ENCODE data around the gene SGMS2. TPM values are rescaled to one million over a fixed set of nuclear protein-coding genes. Genes with fewer than 3 reads are reported as not detected.

SGMS2 gene
- total and polyA plus RNA-seq, 5 donors, result 3.6 to 35.5 (median 23.3) TPM

DNA sequence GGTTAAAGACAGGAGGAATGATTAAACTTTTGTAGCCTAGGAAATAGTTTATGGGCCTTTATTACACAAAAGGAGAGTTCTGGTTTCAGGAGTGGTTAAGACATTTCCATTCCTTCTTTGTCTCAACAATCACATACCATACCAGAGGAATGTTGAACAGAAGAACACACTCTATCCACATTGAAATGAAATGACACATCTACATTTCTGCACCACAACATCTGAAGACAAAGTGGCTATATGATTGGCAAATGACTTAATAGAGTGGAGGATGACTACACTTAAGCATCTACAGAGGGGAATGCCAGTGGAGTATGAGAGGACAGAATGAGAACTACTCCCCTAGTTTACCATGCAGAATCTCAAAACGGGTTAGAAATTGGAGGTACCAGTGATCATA, 114.6 kb downstream of the SGMS2 start:
- Histone ChIP-seq H3K4me1 (ENCODE audit: control insufficient read depth, insufficient read depth, low read length) (no peaks in the 10 kb centered on the region), H3K27me3 (ENCODE audit: control insufficient read depth, insufficient read depth) (no peaks in the 10 kb centered on the region), H3K9me3 (ENCODE audit: control insufficient read depth, low read length) (no peaks in the 10 kb centered on the region), H3K27ac (ENCODE audit: low read length) (no peak overlapping the region), H3K4me3 (ENCODE audit: low read length) (no peak overlapping the region)
- intact Hi-C loops (cut with DNase I), result no loop called here
- no peak for DNase-seq
- no peak for ATAC-seq
- WGBS, result 91% methylated on average over 1 of the region's 1 CpG

DNA sequence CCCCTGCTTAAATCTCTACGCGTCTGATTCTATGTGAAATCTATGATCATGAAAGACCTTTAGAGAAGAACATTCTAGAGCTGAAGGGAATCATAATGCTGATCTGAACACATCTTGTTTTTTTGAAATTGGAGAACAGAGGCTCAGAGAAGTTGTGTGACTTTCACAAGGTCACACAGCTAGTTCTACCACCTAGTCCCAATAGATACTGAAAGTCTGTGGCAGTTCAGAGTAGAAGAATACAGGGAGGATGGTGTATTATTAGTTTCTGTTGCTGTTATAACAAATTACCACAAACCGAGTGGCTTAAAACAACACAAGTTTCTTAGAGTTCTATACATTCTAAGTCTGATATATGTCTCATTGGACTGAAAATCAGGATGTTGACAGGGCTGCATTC, 121.1 kb downstream of the SGMS2 start:
- intact Hi-C loops (cut with DNase I), result no loop called here
- Histone ChIP-seq H3K4me1 (ENCODE audit: control insufficient read depth, insufficient read depth, low read length) (no peaks in the 10 kb centered on the region), H3K4me3 (ENCODE audit: low read length) (no peak overlapping the region), H3K27me3 (ENCODE audit: control insufficient read depth, insufficient read depth) (no peaks in the 10 kb centered on the region), H3K27ac (ENCODE audit: low read length) (no peak overlapping the region), H3K9me3 (ENCODE audit: control insufficient read depth, low read length) (no peaks in the 10 kb centered on the region)
- DNase-seq (no peak), ATAC-seq (no peak)
- 93% methylated on average over 3 of the region's 3 CpGs for WGBS

DNA sequence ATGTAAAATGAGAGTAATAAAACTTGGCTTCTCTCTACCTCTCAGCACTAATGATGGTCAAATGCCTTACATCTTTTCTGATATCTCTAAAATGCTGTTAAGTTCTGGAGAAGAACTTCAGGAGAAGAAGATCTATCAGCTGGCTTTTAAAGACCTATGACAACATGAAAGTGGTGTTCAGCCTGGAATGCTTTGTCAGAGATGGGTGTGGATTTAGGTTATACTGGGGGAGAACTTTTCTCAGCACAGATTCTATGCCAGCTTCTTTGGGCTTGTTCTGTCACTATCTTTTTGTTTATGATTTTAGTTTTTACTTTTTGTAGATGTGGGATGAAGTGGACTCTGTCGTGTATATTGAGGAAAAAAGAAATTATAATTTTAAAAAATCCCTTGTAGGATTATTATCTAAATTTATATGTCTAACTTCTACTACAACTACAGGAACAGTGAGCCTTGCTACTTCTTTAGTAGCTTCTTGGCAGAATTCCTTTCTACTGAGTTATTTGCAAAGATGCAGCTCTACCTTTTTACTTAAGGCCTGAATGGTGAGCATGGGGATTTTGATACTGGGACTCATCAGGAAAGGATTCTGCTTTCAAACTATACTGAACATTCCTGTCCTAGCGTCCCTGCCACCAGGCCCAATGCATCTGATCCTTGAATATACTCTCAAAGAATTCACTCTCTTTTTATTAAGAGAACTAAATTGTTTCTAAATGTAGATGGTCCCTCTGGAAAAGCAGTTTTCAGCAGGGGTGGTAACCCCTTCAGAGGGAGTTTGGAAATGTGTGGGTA, 126.2 kb downstream of the SGMS2 start:
- 95% methylated on average over 2 of the region's 2 CpGs for WGBS
- H3K9me3 ChIP-seq (ENCODE audit: control insufficient read depth, low read length), result no peaks in the 10 kb centered on the region
- H3K4me1 ChIP-seq (ENCODE audit: control insufficient read depth, insufficient read depth, low read length), result no peaks in the 10 kb centered on the region
- intact Hi-C loops (cut with DNase I), result no loop called here
- DNase-seq (no peak), ATAC-seq (no peak)
- H3K4me3 ChIP-seq (ENCODE audit: low read length), result no peak overlapping the region
- no peak overlapping the region for H3K27ac ChIP-seq (ENCODE audit: low read length)
- no peaks in the 10 kb centered on the region for H3K27me3 ChIP-seq (ENCODE audit: control insufficient read depth, insufficient read depth)

DNA sequence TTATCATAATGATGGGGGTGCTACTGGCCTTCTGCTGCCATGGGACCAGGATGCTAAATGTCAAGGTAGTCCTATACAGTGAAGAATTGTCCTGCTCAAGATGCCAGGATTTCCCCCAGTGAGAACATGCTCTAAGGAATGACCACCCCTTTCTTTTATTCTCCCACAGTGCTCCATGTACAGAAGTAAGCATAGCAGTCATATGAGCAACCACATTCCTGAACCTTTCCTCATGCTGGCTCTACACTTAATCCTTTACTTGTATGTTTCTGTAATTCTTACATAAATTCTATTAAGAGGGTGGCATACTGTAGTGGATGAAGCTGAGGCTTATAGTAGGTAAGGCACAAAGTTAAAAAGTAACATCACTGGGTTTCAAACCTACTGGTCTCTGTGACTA, 126.8 kb downstream of the SGMS2 start:
- no peaks in the 10 kb centered on the region for H3K27me3 ChIP-seq (ENCODE audit: control insufficient read depth, insufficient read depth)
- no peaks in the 10 kb centered on the region for H3K9me3 ChIP-seq (ENCODE audit: control insufficient read depth, low read length)
- no peaks in the 10 kb centered on the region for H3K4me1 ChIP-seq (ENCODE audit: control insufficient read depth, insufficient read depth, low read length)
- DNase-seq (no peak), ATAC-seq (no peak)
- no peak overlapping the region for H3K27ac ChIP-seq (ENCODE audit: low read length)
- intact Hi-C loops (cut with DNase I), result no loop called here
- H3K4me3 ChIP-seq (ENCODE audit: low read length), result no peak overlapping the region

DNA sequence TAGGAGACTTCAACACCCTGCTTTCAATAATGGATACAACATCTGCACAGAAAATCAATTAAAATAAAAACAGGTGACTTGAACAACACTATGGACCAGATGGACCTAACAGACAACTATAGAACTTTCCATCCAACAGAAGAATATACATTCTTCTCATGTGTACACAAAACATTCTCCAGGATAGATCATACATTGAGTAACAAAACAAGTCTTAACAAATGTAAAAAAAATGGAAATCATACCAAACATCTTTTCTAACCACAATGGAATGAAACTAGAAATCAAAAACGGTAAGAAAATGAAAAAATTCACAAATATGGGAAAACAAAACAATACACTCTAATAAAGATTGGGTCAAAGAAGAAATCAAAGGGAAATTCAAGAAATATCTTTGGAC, 131.3 kb downstream of the SGMS2 start:
- no peak overlapping the region for H3K27ac ChIP-seq (ENCODE audit: low read length)
- 86% methylated on average over 1 of the region's 1 CpG for WGBS
- ATAC-seq, result no peak
- H3K9me3 ChIP-seq (ENCODE audit: control insufficient read depth, low read length), result no peaks in the 10 kb centered on the region
- DNase-seq, result no peak
- no peak overlapping the region for H3K4me3 ChIP-seq (ENCODE audit: low read length)
- intact Hi-C loops (cut with DNase I), result no loop called here
- no peaks in the 10 kb centered on the region for H3K4me1 ChIP-seq (ENCODE audit: control insufficient read depth, insufficient read depth, low read length)
- H3K27me3 ChIP-seq (ENCODE audit: control insufficient read depth, insufficient read depth), result no peaks in the 10 kb centered on the region

Other genes starting within 250 kb of the SGMS2 start
- 10 to 100 TPM; 12.6 to 15.3 (median 13.6) TPM for gene PAPSS1, start 104.7 kb upstream of the SGMS2 start, total RNA-seq
- gene PAPSS1, start 104.7 kb upstream of the SGMS2 start, polyA plus RNA-seq, result 11.5 TPM
- 10 to 100 TPM in 3 of 4 donors, 1 to 10 TPM in 1; 9.1 to 14.8 (median 13.7) TPM for gene CYP2U1, start 106.6 kb downstream of the SGMS2 start, total RNA-seq
- 7.3 TPM for gene CYP2U1, start 106.6 kb downstream of the SGMS2 start, polyA plus RNA-seq
- gene HADH, start 165.0 kb downstream of the SGMS2 start, total RNA-seq, result 100 to 1,000 TPM; 137 to 174 (median 154) TPM
- 160 TPM for gene HADH, start 165.0 kb downstream of the SGMS2 start, polyA plus RNA-seq

Data from right cardiac atrium (tissue), 5 donors.